Thyroid gland (tissue), 4 donors: Measurements from ENCODE around the gene SMIM1. TPM values are rescaled to one million over a fixed set of nuclear protein-coding genes. Genes with fewer than 3 reads are reported as not detected.

Source experiments
- DNase-seq, 2 donors: peaks; one replicate each; pipeline ENCODE4 v3.0.0-alpha.2; 2019
- H3K27ac ChIP-seq, 3 donors: fragments of 200-600 bp; sonication (generic); 1 replicate in 2 of 3; 2 replicates in 1 of 3; pipeline ENCODE4 v1.5.1; 2016 to 2019; ENCODE audit warnings: mild to moderate bottlenecking in 1 of 3, moderate library complexity in 1 of 3
- H3K27me3 ChIP-seq: fragments of 200-600 bp; sonication (generic); one replicate; pipeline ENCODE4 v1.5.1; 2019
- H3K36me3 ChIP-seq, 2 donors: fragments of 200-600 bp; sonication (generic); one replicate each; pipeline ENCODE4 v1.5.1; 2016 to 2019
- H3K4me1 ChIP-seq, 2 donors: fragments of 200-600 bp; sonication (generic); one replicate each; pipeline ENCODE4 v1.5.1; 2017 to 2019
- H3K4me3 ChIP-seq, 3 donors: fragments of 200-600 bp; sonication (generic); replicated peaks in 1 of 3; 1 replicate in 2 of 3; 2 replicates in 1 of 3; pipeline ENCODE4 v1.5.1; 2016; ENCODE audit warnings: mild to moderate bottlenecking in 1 of 3
- H3K9me3 ChIP-seq: fragments of 200-600 bp; sonication (generic); one replicate; pipeline ENCODE4 v1.5.1; 2017
- CTCF ChIP-seq, 6 experiments: fragments of 200-600 bp in 3 of 6; fragments of 450-650 bp in 3 of 6; sonication (generic) in 3 of 6; IDR thresholded peaks; one replicate each; pipeline ENCODE4 v1.5.1; 2016 to 2019; ENCODE audit warnings: antibody characterized with exemption in 6 of 6, mild to moderate bottlenecking in 2 of 6, inconsistent platforms in 1 of 6, moderate library complexity in 1 of 6
- POLR2A ChIP-seq, 2 donors: fragments of 450-650 bp; IDR thresholded peaks; one replicate each; pipeline ENCODE4 v1.6.1; 2017; ENCODE audit warnings: antibody characterized with exemption in 2 of 2, mild to moderate bottlenecking in 2 of 2, moderate library complexity in 1 of 2
- WGBS, 2 donors: methylation state at CpG; one replicate each; pipeline ENCODE4 v1.1.5; 2017; 5-methylcytosine and 5-hydroxymethylcytosine counted together
- intact Hi-C: fragments of 100-400 bp; cut with DNase I; formaldehyde crosslinking; loops from one replicate; pipeline ENCODE4 v1.15.1; 2023
- total RNA-seq, 4 donors: library from RNA; depleted of rRNA; stranded (reverse); fragments of >200 nt; gene quantifications; one replicate each; pipeline ENCODE4 v1.2.3, GENCODE V29; 2016

SMIM1 gene
- total RNA-seq, 4 donors from 2014 or later: 8.6 to 20.2 (median 9.7) TPM

GRCh38 chr1:3734602-3735001 is 37.9 kb upstream of the SMIM1 start:
- no peak for TF ChIP-seq POLR2A (IDR thresholded peaks at IDR 0.05)
- TF ChIP-seq CTCF (IDR thresholded peaks at IDR 0.05): no peak
- H3K4me1 ChIP-seq: peaks cover 18 to 38% of the 10 kb centered on the region in 2 donors
- intact Hi-C loops: no loop called here
- no peaks in the 10 kb centered on the region for H3K27me3 ChIP-seq
- H3K36me3 ChIP-seq: peaks cover 7 to 11% of the 10 kb centered on the region in 2 donors
- H3K9me3 ChIP-seq: no peaks in the 10 kb centered on the region
- no peak overlapping the region for H3K27ac ChIP-seq
- DNase-seq: no peak
- H3K4me3 ChIP-seq: no peak overlapping the region
- 93 to 94% methylated on average over 16 of the region's 16 CpGs for WGBS, 2 donors

- TF ChIP-seq CTCF (IDR thresholded peaks at IDR 0.05) (no peak), POLR2A (IDR thresholded peaks at IDR 0.05) (no peak)
- no peak for DNase-seq
- Histone ChIP-seq H3K27ac (peak overlapping the region in 2 of 3 donors; percentile 87 to 93), H3K27me3 (no peaks in the 10 kb centered on the region), H3K36me3 (peaks cover 7 to 14% of the 10 kb centered on the region in 2 donors), H3K4me3 (no peak overlapping the region), H3K9me3 (no peaks in the 10 kb centered on the region), H3K4me1 (peaks cover 18 to 36% of the 10 kb centered on the region in 2 donors)
- intact Hi-C loops: no loop called here
- WGBS, 2 donors: 79 to 80% methylated on average over 10 to 11 of the region's 12 CpGs
These were observed 37.4 kb upstream of the SMIM1 start for GRCh38 chr1:3735027-3735681.

- WGBS, 2 donors: 60 to 64% methylated on average over 10 to 13 of the region's 13 CpGs
- peak; percentile 35 to 45 for DNase-seq
- no peak overlapping the region for H3K4me3 ChIP-seq
- H3K27me3 ChIP-seq: no peaks in the 10 kb centered on the region
- no peak for TF ChIP-seq POLR2A (IDR thresholded peaks at IDR 0.05)
- no peak for TF ChIP-seq CTCF (IDR thresholded peaks at IDR 0.05)
- intact Hi-C loops: no loop called here
- H3K4me1 ChIP-seq: peaks cover 18 to 31% of the 10 kb centered on the region in 2 donors
- H3K9me3 ChIP-seq: no peaks in the 10 kb centered on the region
- peak overlapping the region; percentile 80 to 93 (median 87) for H3K27ac ChIP-seq
- H3K36me3 ChIP-seq: peaks cover 7 to 14% of the 10 kb centered on the region in 2 donors
These were observed 36.9 kb upstream of the SMIM1 start for GRCh38 chr1:3735688-3736087.

GRCh38 chr1:3736131-3736561 is 36.4 kb upstream of the SMIM1 start:
- TF ChIP-seq POLR2A (IDR thresholded peaks at IDR 0.05) (no peak), CTCF (IDR thresholded peaks at IDR 0.05) (no peak)
- 31 to 41% methylated on average over 10 to 13 of the region's 13 CpGs for WGBS, 2 donors
- no peak overlapping the region for H3K4me3 ChIP-seq
- peak; percentile 73 to 75 for DNase-seq
- H3K27ac ChIP-seq: peak overlapping the region; percentile 80 to 93 (median 87)
- intact Hi-C loops: no loop called here
- peaks cover 8 to 14% of the 10 kb centered on the region in 2 donors for H3K36me3 ChIP-seq
- H3K9me3 ChIP-seq: no peaks in the 10 kb centered on the region
- H3K4me1 ChIP-seq: peaks cover 18 to 30% of the 10 kb centered on the region in 2 donors
- H3K27me3 ChIP-seq: no peaks in the 10 kb centered on the region

- 49 to 51% methylated on average over 14 of the region's 14 CpGs for WGBS, 2 donors
- intact Hi-C loops: no loop called here
- Histone ChIP-seq H3K9me3 (no peaks in the 10 kb centered on the region), H3K36me3 (peaks cover 13 to 16% of the 10 kb centered on the region in 2 donors), H3K4me1 (peaks cover 18 to 27% of the 10 kb centered on the region in 2 donors), H3K4me3 (no peak overlapping the region), H3K27me3 (no peaks in the 10 kb centered on the region), H3K27ac (peak overlapping the region; percentile 80 to 93 (median 87))
- no peak for TF ChIP-seq POLR2A (IDR thresholded peaks at IDR 0.05)
- TF ChIP-seq CTCF (IDR thresholded peaks at IDR 0.05): no peak
- DNase-seq: peak; percentile 56 to 58
These were observed 35.8 kb upstream of the SMIM1 start for GRCh38 chr1:3736708-3737107.
